Measurements from ENCODE around the gene NSUN2. TPM values are rescaled to one million over a fixed set of nuclear protein-coding genes. Genes with fewer than 3 reads are reported as not detected.
"Not testable (repeated sequence)": the region's sequence is repeated elsewhere in the genome, so short reads cannot be mapped to it uniquely, and the experiment has no call there.

NSUN2 gene
- total RNA-seq, 3 donors from 2014 or later (not counting 1 experiment from before 2014, with no cell fraction given), result 61.3 to 87.4 (median 81.4) TPM

- no peaks in the 10 kb centered on the region for H3K36me3 Mint-ChIP-seq
- H3K27me3 Mint-ChIP-seq (ENCODE audit: low read depth in 2 of 2), result peaks cover 0 to 7% of the 10 kb centered on the region in 2 donors
- no peaks in the 10 kb centered on the region for H3K4me1 Mint-ChIP-seq
- no peaks in the 10 kb centered on the region for H3K36me3 ChIP-seq (ENCODE audit: control insufficient read depth, insufficient read depth, low read length)
- H3K4me3 Mint-ChIP-seq, result no peak overlapping the region
- H3K4me1 ChIP-seq (ENCODE audit: control insufficient read depth, insufficient read depth, low read length), result no peaks in the 10 kb centered on the region
- ATAC-seq (no peak), DNase-seq (no peak)
- intact Hi-C loops (cut with micrococcal nuclease), result no loop called here
- no peak overlapping the region for H3K4me3 ChIP-seq (ENCODE audit: low read length)
- H3K27me3 ChIP-seq (ENCODE audit: control insufficient read depth, insufficient read depth, low read length), result no peaks in the 10 kb centered on the region
- no peaks in the 10 kb centered on the region for H3K9me3 ChIP-seq (ENCODE audit: control insufficient read depth, insufficient read depth, low read length)
- peaks cover 0 to 2% of the 10 kb centered on the region in 2 donors for H3K9me3 Mint-ChIP-seq
- WGBS (ENCODE audit: insufficient coverage), result 96% methylated on average over 10 of the region's 10 CpGs
- H3K27ac ChIP-seq (ENCODE audit: low read length), result no peak overlapping the region
- H3K27ac Mint-ChIP-seq, result no peak overlapping the region
- no peak for TF ChIP-seq CTCF (IDR thresholded peaks at IDR 0.05)
Observed at GRCh38 chr5:6674886-6675285, 42.0 kb upstream of the NSUN2 start.

- no peak for ATAC-seq
Observed at GRCh38 chr5:6674421-6674820, 41.6 kb upstream of the NSUN2 start.

GRCh38 chr5:6673963-6674362 lies 41.1 kb upstream of the NSUN2 start:
- peaks cover 0 to 5% of the 10 kb centered on the region in 2 donors for H3K27me3 Mint-ChIP-seq (ENCODE audit: low read depth in 2 of 2)
- H3K9me3 ChIP-seq (ENCODE audit: control insufficient read depth, insufficient read depth, low read length), result no peaks in the 10 kb centered on the region
- no peaks in the 10 kb centered on the region for H3K36me3 Mint-ChIP-seq
- H3K27ac ChIP-seq (ENCODE audit: low read length), result no peak overlapping the region
- intact Hi-C loops (cut with micrococcal nuclease), result no loop called here
- no peak overlapping the region for H3K27ac Mint-ChIP-seq
- peaks cover 0 to 2% of the 10 kb centered on the region in 2 donors for H3K9me3 Mint-ChIP-seq
- no CpG with 5 or more reads among the region's 1 CpG for WGBS (ENCODE audit: insufficient coverage)
- no peaks in the 10 kb centered on the region for H3K27me3 ChIP-seq (ENCODE audit: control insufficient read depth, insufficient read depth, low read length)
- no peak overlapping the region for H3K4me3 ChIP-seq (ENCODE audit: low read length)
- no peaks in the 10 kb centered on the region for H3K36me3 ChIP-seq (ENCODE audit: control insufficient read depth, insufficient read depth, low read length)
- no peaks in the 10 kb centered on the region for H3K4me1 Mint-ChIP-seq
- H3K4me3 Mint-ChIP-seq, result no peak overlapping the region
- no peak for TF ChIP-seq CTCF (IDR thresholded peaks at IDR 0.05)
- DNase-seq, result no peak
- H3K4me1 ChIP-seq (ENCODE audit: control insufficient read depth, insufficient read depth, low read length), result no peaks in the 10 kb centered on the region
- ATAC-seq, result no peak

More at GRCh38 chr5:6674421-6674820, 41.6 kb upstream of the NSUN2 start:
- no peaks in the 10 kb centered on the region for H3K9me3 ChIP-seq (ENCODE audit: control insufficient read depth, insufficient read depth, low read length)
- Mint-ChIP-seq H3K27me3 (ENCODE audit: low read depth in 2 of 2) (peaks cover 0 to 7% of the 10 kb centered on the region in 2 donors), H3K4me1 (no peaks in the 10 kb centered on the region), H3K9me3 (peaks cover 0 to 2% of the 10 kb centered on the region in 2 donors), H3K27ac (no peak overlapping the region), H3K4me3 (no peak overlapping the region), H3K36me3 (no peaks in the 10 kb centered on the region)
- no peaks in the 10 kb centered on the region for H3K4me1 ChIP-seq (ENCODE audit: control insufficient read depth, insufficient read depth, low read length)
- DNase-seq, result no peak
- 93% methylated on average over 3 of the region's 3 CpGs for WGBS (ENCODE audit: insufficient coverage)
- no peak overlapping the region for H3K4me3 ChIP-seq (ENCODE audit: low read length)
- H3K27ac ChIP-seq (ENCODE audit: low read length), result no peak overlapping the region
- H3K36me3 ChIP-seq (ENCODE audit: control insufficient read depth, insufficient read depth, low read length), result no peaks in the 10 kb centered on the region
- intact Hi-C loops (cut with micrococcal nuclease), result no loop called here
- H3K27me3 ChIP-seq (ENCODE audit: control insufficient read depth, insufficient read depth, low read length), result no peaks in the 10 kb centered on the region
- TF ChIP-seq CTCF (IDR thresholded peaks at IDR 0.05), result no peak

- H3K36me3 Mint-ChIP-seq, result no peaks in the 10 kb centered on the region
- peaks cover 0 to 2% of the 10 kb centered on the region in 2 donors for H3K9me3 Mint-ChIP-seq
- intact Hi-C loops (cut with micrococcal nuclease), result no loop called here
- WGBS (ENCODE audit: insufficient coverage), result 100% methylated on average over 4 of the region's 5 CpGs
- Histone ChIP-seq H3K9me3 (ENCODE audit: control insufficient read depth, insufficient read depth, low read length) (no peaks in the 10 kb centered on the region), H3K27ac (ENCODE audit: low read length) (no peak overlapping the region), H3K36me3 (ENCODE audit: control insufficient read depth, insufficient read depth, low read length) (no peaks in the 10 kb centered on the region), H3K4me3 (ENCODE audit: low read length) (no peak overlapping the region), H3K27me3 (ENCODE audit: control insufficient read depth, insufficient read depth, low read length) (no peaks in the 10 kb centered on the region), H3K4me1 (ENCODE audit: control insufficient read depth, insufficient read depth, low read length) (no peaks in the 10 kb centered on the region)
- ATAC-seq, result no peak
- no peak for DNase-seq
- H3K4me1 Mint-ChIP-seq, result no peaks in the 10 kb centered on the region
- no peak overlapping the region for H3K4me3 Mint-ChIP-seq
- TF ChIP-seq CTCF (IDR thresholded peaks at IDR 0.05), result no peak
- no peak overlapping the region for H3K27ac Mint-ChIP-seq
- no peaks in the 10 kb centered on the region for H3K27me3 Mint-ChIP-seq (ENCODE audit: low read depth in 2 of 2)
Observed at GRCh38 chr5:6673031-6673430, 40.2 kb upstream of the NSUN2 start.

GRCh38 chr5:6668717-6669116 lies 35.9 kb upstream of the NSUN2 start:
- H3K36me3 Mint-ChIP-seq; H3K9me3 Mint-ChIP-seq; H3K4me1 ChIP-seq (ENCODE audit: control insufficient read depth, insufficient read depth, low read length); H3K9me3 ChIP-seq (ENCODE audit: control insufficient read depth, insufficient read depth, low read length); H3K27ac ChIP-seq (ENCODE audit: low read length); H3K27me3 Mint-ChIP-seq (ENCODE audit: low read depth in 2 of 2); ATAC-seq; DNase-seq; intact Hi-C loops (cut with micrococcal nuclease); H3K27ac Mint-ChIP-seq; H3K36me3 ChIP-seq (ENCODE audit: control insufficient read depth, insufficient read depth, low read length); H3K4me3 Mint-ChIP-seq; H3K27me3 ChIP-seq (ENCODE audit: control insufficient read depth, insufficient read depth, low read length); H3K4me3 ChIP-seq (ENCODE audit: low read length); H3K4me1 Mint-ChIP-seq: not testable (repeated sequence)
- WGBS (ENCODE audit: insufficient coverage), result 94% methylated on average over 8 of the region's 9 CpGs
